ENCODE measurements around the gene HNMT.
A peak's percentile ranks its signal among the peaks of the same experiment; 100 is the strongest.
"Not testable (repeated sequence)": the region's sequence is repeated elsewhere in the genome, so short reads cannot be mapped to it uniquely, and the experiment has no call there.

The HNMT gene

DNA sequence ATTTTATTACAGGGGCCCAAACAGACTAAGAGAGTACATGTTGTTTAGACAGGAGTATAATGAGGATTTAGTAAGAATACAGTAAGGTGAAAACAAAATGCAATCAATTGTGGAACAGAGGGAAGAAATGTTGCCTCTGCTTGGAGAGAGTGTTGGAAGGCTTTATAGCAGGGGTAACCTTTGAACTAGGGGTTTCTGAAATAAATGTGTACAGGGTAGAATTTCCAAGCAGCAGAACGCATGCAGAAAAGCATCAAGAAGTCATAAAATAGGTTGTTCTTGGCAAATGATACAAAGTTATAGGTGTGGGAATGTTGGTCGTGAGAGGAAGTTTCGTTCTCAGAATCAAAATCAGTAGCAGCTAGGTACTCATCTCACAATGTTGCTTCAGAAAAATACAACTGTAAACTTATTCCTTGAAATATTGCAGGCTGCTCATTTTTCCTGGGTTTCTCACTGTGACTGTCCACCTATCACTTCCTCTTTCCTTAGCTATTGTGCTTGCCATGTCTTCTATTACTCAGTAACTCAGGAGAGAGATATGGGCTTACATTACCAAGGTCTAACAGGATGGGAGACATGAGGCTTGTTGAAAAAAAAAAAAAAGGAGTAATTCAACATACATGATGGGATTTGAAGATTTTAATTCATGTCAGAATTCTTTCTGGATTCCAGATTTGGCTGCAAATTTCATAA lies 17.1 kb upstream of the HNMT start:
- no peak for DNase-seq

DNA sequence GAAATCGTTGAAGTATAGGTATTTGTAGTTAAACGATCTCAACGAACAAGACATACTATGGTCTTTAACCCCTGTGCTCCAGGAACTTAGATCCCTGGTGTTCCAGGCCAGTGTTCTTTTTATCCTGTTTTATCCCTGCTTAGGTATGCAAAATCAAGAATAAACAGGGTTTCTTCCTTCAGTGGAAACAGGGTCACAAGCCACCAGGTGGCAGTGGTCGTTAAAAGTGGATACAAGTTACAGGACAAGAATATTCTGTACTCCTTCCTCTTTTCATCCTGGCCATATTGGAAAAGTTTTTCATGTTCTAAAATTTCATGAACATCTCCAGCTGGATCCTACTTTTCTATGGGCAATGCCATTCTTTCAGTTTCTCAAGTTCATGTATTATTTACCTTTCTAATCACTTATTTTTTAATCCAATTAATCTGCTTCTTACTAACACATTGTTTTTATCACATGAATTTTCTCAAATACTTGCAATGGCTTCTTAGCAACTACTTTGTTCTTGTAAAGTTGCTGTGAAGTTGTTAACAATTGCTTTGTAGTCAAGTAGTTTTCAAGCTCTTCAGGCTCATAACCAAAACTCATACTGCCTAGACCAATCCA lies 16.4 kb upstream of the HNMT start:
- peak; percentile 40 for DNase-seq

DNA sequence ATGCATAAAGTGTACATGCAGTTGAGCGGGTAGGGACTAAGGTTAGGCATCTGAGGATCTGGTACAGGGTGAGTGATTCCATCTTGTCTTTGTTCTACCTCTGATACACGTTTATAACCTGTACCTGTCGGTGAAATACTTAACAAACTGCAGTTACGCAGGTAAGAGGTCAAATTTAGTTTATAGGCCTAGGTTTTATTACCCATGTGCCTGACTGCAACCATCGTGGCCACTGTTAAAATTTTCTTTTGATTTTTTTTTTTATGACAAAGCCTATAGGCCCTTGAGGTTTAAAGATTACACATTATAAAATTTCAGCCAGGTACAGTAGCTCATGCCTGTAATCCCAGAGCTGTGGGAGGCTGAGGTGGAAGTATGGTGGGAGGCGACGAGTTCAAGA lies 15.4 kb upstream of the HNMT start:
- no peak for DNase-seq

DNA sequence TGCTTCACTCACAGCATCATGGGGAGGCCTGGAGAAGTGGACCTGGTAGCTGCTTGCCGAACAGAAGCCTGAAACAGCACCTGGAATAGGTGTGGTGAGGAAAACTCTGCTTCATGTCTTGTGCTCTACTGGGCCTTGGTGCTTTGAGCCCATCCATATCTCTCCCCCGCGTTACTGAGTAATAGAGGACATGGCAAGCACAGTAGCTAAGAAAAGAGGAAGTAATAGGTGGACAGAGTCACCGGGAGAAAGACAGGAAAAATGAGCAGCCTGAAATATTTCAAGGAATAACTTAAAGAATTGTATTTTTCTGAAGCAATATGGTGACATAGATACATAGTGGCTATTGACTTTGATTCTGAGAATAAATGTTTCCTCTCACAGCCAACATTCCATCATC lies 14.0 kb upstream of the HNMT start:
- no peak for DNase-seq

DNA sequence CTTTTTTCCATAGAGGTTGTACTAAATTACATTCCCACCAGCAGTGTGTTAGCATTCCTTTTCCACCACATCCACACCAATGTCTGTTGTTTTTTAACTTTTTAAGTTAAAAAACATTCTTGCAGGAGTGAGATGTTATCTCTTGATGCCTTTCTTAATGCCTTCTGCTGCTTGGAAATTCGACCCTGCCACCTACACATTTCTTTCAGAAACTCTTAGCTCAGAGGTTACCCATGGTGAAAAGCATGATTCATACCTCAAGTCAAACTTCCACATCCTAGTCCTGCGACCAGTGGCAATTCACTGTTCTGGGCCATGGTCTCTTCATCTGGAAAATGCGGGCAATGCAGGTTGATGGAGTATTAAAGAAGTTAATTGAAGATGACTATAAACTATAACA lies 12.7 kb upstream of the HNMT start:
- no peak for DNase-seq

DNA sequence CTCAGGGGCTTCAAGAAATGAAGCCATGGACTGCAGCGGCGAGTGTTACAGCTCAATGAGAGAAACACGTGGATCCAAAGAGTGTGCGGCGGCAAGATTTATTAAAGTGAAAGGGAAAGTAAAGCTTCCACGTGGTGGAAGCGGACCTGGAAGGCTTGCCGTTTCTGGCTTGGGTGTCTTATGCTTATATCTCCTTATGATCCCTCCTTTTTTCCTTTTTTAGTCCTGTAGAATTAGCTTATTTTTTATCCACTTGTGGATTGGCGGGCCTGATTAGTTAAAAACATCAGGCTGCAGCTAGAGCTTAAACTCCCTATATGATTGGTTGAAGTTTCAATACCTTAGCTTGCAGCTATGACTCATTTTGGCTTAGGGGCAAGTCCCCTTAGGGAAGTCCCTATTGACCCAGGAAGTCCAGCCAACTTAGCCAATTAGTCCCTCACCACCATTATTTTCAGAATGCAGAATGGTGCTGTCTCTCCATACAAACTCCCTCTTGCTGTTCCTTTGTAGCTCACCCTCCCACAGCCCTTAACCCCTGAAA lies 11.6 kb upstream of the HNMT start:
- DNase-seq: no peak

DNA sequence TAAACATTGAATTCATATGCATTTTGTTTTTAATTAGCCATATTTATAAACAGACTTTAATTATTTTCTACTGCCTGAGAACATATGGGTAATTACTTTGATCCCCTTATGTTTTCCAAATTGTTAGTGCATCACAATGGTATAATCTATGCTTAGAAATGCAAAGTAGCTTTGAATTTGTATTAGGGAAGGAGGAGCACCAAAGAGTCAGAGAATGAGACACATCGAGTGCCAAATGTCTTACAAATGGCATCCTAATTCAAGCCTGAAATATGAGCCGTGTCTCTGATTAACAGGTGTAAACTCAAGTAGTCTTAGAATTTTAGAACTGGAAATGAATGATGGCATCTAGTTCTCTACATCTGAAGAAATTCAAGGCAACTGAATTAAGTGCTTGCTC lies 8.7 kb upstream of the HNMT start:
- no peak for DNase-seq

DNA sequence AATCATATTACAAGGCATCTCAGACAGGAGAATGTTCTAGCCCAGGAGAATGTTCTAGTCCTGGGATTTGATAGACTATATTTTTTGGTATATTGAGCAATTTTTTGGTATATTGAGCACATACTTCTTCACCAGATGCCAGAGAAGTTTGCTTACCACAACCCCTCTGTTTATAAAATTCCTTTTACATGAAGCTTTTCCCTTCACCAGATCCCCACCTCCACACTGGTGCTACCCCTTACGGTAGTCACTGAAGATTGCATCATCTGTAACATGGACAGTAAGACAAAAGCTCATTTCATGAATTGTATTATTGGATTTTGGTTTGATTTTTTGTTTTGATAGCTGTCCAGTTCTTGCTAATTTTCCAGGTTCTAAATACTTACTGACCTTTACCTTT lies 7.2 kb upstream of the HNMT start:
- no peak for DNase-seq

DNA sequence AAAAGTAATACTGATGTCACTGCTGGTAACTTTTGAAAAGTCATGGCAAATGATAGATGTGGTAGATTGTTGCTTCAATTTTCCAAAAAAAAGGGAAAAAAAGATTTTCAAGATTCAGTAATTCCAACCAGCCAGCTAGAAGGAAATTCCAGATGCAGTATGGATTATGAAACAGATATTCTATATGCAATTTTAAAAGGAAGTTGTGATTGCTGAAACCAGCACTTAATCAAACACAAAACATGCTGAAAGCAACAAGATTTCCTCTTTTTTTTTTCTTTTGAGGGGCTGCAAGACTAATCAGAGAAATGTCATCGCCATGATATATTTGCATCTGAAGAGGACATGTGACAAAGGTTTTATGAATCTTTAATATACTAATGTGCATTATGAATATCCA lies 5.1 kb upstream of the HNMT start:
- DNase-seq: no peak

DNA sequence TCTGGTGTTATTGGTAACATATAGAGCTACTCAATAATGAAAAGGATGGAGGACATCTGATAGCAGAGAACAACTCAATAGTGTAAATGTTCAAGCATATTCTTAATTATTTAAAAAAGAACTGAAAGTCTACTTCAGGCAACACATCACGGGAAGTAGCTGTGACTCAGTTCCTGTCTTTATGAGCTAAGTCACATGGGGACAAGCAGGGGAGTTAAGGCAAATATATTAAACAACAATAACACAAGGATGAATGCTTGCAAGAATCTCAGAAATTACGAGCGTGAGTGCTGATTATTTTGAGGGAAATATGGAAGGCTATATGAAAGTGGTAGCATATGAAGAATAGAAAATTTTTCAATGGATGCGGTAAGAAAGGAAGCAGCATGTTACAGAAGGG lies 4.0 kb upstream of the HNMT start:
- no peak for DNase-seq

DNA sequence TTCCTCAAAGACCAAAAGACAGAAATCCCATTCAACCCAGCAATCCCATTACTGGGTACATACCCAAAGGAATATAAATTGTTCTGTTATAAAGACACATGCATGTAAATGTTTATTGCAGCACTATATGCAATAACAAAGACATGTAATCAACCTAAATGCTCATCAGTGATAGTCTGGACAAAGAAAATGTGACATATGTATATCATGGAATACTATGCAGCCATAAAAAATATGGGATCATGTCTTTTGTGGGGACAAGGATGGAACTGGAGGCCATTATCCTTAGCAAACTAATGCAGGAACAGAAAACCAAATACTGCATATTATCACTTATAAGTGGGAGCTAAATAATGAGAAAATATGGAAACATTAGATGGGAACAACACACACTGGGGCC lies 2.7 kb upstream of the HNMT start:
- DNase-seq: no peak

DNA sequence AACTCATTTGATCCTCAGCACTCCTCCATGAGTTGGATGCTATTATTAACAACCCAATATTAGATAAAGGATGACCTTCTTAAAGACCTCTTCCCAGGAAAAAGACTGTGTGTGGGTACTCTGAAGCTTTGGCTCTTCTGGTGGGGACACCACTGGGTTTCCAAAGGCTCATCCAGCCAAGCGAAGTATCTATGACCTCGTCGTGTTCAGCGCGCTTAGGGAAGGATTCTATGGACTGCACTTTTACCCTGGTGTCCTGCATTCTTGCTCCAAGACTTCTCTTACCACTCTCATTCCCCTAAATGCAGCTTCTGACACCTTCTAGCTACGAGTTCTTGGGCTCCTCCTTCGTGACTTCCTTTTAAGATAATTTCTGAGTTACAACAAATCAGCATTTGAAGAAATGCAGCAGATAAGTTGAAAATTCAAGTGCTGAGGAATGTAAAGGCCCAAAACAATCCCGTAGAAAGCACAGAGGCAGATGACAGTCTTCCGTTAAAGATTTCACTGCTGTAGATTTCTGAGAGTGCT lies 673 bp upstream of the HNMT start:
- DNase-seq: no peak

DNA sequence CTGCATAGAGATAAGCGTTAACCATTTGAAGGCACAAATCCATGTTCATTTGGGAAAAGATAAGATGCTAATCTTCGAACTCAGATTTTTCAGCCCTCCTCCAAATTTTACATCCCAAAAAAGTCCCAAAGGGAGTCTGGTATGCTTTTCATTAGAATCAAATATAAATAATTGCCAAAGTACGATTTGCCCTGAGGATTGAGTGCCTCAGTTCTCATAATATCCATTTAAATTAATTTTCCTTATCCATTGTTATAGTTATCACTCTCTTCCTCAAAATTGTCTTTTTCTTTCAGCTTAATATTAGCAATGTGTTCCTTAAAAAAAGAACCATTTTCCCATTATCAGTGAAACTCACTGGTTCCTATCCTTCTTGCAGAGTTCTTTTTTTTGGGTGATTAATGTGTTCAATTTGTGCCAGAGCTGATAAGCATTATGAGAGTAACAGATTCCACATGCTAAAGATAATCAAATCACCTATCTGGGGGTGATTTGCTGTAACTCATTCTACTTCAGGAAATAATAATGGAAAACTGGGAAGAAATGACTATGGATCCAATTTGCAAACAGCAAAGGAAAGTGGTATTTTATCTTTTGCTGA lies 686 bp downstream of the HNMT start:
- no peak for DNase-seq

DNA sequence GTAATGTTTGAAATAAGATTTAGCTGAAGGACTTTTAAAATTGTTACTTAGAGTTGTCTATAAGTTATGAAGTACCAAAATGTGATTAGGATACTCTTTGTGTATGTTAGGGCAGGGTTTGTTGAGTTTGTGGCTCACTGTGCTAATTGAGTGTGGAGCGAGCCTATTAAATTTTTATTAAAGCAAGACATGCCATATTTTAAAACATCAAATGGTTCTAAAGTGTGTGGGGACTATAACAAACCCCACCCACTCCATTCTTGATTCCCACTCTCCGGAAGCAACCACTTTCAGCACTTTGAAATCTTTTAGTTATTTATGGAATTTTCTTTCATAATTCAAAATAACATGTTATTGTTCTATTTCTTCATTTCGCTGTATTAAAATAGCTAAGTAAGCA lies 1.8 kb downstream of the HNMT start:
- no peak for DNase-seq

DNA sequence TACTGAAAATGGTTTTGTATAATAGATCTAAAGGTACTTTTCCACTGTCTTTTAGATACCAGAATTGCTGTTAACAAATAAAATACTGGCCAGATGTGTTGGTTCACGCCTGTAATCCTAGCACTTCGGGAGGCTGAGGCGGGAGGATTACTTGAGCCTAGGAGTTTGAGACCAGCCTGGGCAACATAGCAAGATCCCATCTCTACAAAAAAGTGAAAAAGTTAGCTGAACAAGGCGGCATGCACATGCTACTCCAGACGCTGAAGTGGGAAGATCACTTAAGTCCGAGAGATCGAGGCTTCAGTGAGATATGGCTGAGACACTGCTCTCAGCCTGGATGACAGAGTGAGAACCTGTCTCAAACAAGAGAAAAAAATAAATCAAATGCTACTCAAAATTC lies 2.8 kb downstream of the HNMT start:
- DNase-seq: no peak

DNA sequence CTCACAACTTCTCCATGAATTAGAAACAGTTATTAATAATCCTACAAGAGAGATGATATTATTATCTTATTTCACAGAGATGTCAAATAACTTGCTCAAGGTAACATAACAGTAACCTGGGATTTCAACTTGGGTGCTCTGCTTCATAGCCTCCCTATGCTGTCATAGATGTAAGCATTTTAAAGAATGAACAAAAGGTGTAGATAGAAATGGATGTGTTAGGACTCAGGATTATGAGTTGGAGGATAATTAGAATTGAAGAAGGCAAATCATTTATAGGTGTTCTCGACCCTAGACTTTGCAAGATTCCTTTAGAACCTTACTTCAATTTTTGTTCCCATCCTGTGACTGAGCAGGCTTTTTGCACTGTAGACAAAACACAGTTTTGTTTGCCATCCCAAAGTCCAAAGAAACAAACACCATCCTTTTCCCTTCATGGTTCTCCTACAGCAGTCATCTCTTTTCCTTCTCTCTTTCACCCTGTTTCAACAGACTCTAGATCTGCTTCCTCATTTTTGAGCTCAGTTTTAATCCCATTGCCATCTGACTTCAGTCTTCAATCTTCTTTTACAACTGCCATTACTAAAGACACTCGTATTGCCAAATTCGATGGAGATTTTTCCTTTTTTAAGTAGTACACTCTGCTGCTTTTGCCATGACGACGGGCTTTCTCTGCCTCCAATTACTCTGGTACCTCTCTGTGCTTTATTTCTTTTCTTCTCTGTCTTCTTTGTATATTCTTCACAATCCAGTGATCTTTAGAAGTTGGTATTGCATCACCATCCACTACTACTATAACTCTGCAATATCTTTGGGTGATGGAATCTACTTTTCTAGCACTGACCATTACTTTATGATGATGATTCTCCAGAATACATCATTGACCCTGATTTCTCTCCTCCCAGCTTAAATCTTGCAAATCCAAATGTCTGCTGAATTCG lies 4.5 kb downstream of the HNMT start:
- no peak for DNase-seq

DNA sequence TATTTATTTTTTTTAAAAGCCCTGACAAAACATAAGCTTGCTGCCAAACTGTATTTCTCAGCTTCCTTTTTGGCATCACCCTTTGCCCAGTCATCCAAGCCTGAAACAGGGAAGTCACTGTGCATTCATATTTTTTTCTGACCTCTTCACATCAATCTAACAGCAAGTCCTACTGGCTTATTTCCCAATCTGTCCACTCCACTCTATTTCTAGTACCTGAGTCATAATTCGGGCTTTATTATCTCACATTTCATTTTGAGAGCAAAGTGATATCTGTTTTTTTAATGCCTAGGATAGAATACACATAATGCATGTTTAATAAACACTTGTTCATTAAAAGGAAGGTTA lies 5.1 kb downstream of the HNMT start:
- DNase-seq: peak; percentile 89

DNA sequence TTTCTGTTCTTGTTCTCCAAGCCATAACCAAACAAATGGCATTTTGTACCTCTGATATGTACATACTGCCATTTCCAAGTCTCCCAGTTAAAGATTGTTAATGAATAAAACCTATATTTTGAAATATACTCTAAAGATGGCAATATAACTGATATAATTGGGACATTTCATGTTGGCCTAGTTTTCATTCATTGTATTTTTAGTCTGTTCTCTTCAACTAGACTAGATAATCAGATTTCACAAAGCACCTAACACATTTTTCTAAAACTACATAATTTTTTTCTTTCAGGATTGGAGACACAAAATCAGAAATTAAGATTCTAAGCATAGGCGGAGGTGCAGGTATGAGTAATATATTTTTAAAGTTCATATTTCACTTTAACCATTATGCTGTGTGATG lies 5.6 kb downstream of the HNMT start:
- DNase-seq: no peak

DNA sequence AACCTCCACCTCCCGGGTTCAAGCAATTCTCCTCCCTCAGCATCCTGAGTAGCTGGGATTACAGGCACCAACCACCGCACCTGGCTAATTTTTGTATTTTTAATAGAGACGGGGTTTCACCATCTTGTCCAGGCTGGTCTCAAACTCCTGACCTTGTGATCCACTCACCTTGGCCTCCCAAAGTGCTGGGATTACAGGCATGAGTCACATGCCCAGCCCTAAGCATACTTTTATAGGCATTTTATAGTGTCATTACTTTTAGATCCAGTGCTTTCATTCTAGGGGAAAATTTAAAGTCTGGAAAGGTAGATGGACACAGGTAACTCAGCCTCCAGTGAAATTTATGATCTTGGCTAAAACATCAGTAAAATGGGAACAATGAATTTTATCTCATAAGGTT lies 7.0 kb downstream of the HNMT start:
- not testable (repeated sequence) for DNase-seq

DNA sequence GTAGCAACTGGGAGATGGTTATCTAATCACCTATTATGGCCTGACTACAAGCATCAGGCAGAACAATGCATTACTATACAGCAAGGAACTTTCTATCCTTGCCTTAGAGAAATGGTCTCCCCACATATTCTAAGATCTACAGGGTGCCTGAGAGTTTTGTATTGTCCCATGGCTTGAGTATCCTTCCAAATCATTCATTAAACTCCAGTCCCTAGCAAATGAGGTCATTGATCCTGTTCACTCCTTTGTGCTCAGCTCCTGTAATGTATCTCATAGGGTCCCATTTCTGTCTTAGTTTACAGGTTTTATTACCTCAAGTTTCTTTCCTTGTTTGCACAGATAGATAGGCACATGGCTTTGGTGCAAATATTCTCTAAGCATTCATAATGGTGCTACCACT lies 9.0 kb downstream of the HNMT start:
- DNase-seq: no peak

DNA sequence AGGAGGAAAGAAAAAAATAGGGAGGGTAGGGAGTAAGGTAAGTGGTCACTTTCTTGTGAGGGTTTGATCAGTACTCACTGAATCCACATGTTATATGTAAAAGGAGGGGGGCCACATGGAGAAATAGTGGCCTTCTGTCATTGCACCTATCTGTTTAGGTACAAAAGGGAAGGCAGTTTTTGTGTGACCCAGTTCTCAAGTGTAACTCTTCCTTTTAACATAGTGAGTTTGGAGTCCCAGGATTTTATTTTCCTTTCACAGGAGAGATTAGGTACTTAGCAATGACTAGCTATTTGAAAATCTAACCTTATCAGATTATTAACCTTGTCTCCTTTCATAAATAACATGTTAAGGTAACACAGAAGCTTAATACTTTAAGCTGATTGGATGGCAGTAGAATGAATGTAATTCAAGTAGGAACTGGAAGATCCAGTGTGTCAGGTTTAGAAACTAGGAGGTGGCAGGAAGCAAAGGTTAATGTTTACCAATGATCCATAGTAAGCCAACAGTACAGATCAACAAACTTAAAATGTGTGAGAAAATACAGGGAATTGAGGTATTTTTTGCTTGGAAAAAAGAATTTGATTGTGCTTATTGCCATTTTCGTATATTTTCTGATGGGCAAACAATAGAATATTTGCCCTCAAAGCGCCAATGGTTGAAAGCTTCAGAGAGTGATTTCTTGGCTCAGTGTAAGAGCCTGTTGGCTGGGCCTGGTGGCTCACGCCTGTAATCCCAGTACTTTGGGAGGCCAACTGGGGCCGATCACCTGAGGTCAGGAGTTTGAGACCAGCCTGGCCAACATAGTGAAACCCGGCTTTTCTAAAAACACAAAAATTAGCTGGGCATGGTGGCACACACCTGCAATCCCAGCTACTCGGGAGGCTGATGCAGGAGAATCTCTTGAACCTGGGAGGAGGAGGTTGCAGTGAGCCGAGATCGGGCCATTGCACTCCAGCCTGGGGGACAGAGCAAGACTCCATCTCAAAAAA lies 11.3 kb downstream of the HNMT start:
- peak; percentile 62 for DNase-seq

DNA sequence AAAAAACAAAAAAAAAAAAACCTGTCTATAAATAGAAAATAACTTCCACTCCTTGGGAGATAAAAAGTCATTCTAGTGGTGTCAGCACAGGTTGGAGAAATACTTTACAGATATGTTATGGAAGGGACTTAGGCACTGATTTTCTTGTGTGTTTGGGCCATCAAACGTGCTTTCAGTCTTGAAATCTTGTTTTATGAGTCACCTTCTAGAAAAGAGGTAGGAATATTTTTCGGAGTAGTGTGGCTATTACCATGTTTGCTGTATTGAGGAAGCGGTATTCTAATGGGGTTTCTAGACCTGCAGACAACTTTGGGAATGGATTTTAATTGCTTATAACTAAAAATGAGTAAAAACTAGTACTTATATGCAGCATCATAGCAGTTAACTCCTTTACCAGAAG lies 12.0 kb downstream of the HNMT start:
- no peak for DNase-seq

Measured in DMS153 (cell line).